ENCODE results near the gene PLCB4.
"Not testable (repeated sequence)": the region's sequence is repeated elsewhere in the genome, so short reads cannot be mapped to it uniquely, and the experiment has no call there.

Gene PLCB4

GRCh38 chr20:9359561-9360308, 290.8 kb downstream of the PLCB4 start:
- no peak for DNase-seq (ENCODE audit: low read depth, low spot score)

- DNase-seq (ENCODE audit: low read depth, low spot score) = no peak
Observed at GRCh38 chr20:9360431-9360830, 291.5 kb downstream of the PLCB4 start.

- no peak for DNase-seq (ENCODE audit: low read depth, low spot score)
Observed at GRCh38 chr20:9363673-9364072, 294.8 kb downstream of the PLCB4 start.

GRCh38 chr20:9367328-9367727, 298.4 kb downstream of the PLCB4 start:
- no peak for DNase-seq (ENCODE audit: low read depth, low spot score)

GRCh38 chr20:9367746-9368145, 298.9 kb downstream of the PLCB4 start:
- no peak for DNase-seq (ENCODE audit: low read depth, low spot score)

DNA sequence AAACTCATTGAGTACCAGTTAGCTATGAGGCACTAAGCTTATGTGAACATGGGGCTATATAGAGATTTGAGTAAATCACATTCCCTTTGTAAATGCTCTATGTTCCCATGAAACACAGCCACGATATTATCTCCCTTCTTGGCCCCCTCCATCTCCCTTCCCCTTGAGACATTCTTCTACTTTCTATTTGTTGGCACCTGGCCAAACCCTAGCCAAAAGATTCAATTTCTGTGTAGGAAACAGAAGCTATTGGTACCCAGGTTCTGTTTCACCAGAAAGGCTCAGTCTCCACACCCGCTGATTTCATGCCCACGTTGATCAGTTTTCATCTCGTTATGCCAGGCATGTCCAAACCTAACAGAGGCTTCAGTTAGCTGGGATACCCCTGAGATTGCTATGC, 300.0 kb downstream of the PLCB4 start:
- DNase-seq (ENCODE audit: low read depth, low spot score) = no peak

DNA sequence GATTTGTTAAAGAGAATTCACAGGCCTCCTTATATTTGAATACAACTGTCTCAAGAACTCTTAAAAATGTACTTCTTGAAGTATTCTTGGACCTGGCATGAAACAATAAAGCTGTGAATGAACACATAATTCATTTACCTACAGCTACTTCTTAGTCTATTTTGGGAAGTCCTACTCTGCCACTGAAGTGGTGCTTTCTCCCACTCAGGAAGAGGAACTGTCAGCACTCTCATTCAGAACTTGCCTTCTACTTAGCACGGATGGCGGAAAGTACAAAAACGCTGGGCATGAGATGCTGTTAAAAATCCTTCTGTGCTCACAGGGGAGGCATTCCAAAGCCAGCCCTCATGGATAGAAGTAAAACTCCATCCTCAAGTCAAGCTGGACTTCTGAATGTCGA, 300.7 kb downstream of the PLCB4 start:
- no peak for DNase-seq (ENCODE audit: low read depth, low spot score)

GRCh38 chr20:9374072-9374471, 305.2 kb downstream of the PLCB4 start:
- DNase-seq (ENCODE audit: low read depth, low spot score) = no peak

- no peak for DNase-seq (ENCODE audit: low read depth, low spot score)
Observed at GRCh38 chr20:9374480-9374879, 305.6 kb downstream of the PLCB4 start.

DNA sequence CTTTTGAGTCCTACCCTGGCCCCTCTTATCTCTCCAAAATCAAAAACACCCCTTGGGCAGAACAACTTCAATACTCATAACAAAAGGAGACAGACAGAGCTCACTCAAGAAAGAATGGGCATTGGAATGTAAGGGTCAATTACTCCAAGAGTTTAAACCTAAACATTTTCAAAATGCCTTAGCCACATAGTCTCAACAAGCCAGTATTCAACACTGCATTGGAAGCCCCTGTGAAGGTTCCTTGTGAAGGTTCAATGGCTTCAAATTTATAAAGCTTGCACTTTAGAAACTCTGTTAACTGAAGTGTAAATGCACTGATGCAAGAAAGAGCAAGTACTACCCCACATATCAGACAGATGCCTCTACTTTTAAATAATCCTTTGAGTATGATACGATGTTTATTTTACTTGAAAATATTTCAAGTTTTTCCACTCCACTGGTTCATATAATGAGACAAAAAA, 306.4 kb downstream of the PLCB4 start:
- peak; percentile 60 for DNase-seq (ENCODE audit: low read depth, low spot score)

- DNase-seq (ENCODE audit: low read depth, low spot score) = no peak
Observed at GRCh38 chr20:9377007-9377406, 308.1 kb downstream of the PLCB4 start.

DNA sequence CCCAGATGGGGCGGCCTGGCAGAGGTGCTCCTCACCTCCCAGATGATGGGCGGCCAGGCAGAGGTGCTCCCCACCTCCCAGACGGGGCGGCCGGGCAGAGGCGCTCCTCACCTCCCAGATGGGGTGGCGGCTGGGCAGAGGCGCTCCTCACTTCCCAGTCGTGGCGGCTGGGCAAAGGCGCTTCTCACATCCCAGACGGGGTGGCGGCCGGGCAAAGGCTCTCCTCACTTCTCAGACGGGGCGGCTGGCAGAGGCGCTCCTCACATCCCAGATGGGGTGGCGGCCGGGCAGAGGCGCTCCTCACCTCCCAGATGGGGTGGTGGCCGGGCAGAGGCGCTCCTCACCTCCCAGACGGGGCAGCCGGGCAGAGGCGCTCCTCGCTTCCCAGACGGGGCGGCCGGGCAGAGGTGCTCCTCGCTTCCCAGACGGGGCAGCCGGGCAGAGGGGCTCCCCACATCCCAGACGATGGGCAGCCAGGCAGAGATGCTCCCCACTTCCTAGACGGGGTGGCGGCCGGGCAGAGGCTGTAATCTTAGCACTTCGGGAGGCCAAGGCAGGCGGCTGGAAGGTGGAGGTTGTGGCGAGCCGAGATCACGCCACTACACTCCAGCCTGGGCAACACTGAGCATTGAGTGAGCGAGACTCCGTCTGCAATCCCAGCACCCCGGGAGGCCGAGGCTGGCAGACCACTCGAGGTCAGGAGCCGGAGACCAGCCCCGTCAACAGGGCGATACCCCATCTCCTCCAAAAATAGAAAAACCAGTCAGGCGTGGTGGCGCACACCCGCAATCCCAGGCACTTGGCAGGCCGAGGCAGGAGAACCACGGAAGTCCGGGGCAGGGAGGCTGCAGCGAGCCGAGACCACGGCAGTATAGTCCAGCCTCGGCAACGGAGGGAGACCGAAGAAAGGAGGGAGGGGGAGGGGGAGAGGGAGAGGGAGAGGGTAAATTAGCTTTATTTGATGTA, 316.7 kb downstream of the PLCB4 start:
- not testable (repeated sequence) for DNase-seq (ENCODE audit: low read depth, low spot score)

- no peak for DNase-seq (ENCODE audit: low read depth, low spot score)
Observed at GRCh38 chr20:9388160-9388812, 319.4 kb downstream of the PLCB4 start.

DNA sequence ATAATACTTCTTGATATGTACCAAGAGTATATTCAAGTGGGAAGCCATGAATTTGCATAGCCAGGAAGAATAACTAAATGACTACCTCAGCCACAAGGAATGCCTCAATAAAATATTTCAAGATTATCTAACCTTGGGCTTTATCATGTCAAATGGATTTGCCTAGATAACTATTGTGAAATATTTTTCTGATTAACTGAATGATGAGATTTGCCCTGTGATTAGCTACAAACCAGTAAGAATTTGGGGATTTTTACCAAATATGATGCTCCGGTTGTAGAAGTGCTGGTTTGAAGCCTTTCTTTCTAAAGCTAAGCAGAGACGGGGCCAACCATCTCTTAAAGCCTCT, 319.9 kb downstream of the PLCB4 start:
- DNase-seq (ENCODE audit: low read depth, low spot score) = no peak

GRCh38 chr20:9389346-9389745, 320.5 kb downstream of the PLCB4 start:
- no peak for DNase-seq (ENCODE audit: low read depth, low spot score)

DNA sequence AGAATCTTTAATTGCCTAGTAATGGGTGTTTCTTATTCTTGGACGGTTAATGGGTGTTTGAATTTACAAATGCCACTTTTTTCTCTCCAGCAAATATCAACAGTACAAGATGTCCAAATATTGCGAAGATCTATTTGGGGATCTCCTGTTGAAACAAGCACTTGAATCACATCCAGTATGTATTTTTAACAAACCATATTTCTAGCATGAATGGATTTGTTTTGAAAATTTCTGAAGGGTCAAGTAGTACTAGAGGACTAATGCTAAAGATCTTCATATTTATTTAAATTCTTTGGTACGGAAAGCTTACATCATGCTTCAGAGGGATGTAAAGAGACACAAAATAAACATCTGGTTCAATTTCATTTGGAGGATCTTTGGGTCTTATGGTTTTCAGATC, 321.6 kb downstream of the PLCB4 start:
- DNase-seq (ENCODE audit: low read depth, low spot score) = no peak

- DNase-seq (ENCODE audit: low read depth, low spot score) = peak; percentile 56
Observed at GRCh38 chr20:9392892-9393857, 324.3 kb downstream of the PLCB4 start.

DNA sequence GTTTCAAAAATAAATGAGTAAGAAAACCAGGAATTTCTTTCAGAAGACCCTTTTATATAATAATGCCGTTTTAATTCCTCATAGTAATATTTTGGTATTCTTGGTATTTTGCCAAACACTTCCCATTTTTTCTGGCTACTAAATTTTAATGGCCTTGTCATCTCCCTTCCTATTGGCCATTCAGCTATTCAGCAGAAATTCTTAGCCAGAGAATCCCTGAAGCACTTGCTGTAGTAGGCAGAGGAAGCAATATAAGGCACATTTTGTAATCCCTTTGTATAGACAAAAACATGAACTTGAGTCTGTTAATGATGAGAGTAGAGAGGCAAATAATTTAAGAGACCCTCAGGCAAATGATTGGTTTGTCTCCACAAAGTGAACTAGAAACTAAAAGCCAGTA, 327.1 kb downstream of the PLCB4 start:
- no peak for DNase-seq (ENCODE audit: low read depth, low spot score)

GRCh38 chr20:9397928-9398327, 329.0 kb downstream of the PLCB4 start:
- no peak for DNase-seq (ENCODE audit: low read depth, low spot score)

GRCh38 chr20:9398882-9399281, 330.0 kb downstream of the PLCB4 start:
- no peak for DNase-seq (ENCODE audit: low read depth, low spot score)

DNA sequence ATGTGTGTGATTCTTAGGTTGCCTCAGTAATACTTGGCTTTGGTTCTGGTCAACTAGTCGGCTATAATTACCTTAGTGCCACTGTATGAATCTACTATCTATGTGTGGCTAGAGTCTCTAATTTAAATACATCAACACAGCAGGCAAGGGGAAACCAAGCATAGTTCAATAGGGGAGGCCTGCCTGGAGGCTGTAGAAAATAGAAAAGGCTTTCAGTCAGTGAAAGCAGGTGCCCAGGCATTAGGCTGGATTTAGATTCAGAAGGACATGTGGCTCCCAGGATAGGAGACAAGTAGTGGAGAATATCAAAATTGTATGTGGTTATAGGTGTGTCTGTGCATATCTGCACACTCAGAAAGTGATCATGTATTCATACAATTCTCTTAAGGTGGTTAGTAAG, 330.4 kb downstream of the PLCB4 start:
- no peak for DNase-seq (ENCODE audit: low read depth, low spot score)
